Left colon (tissue), 2 donors: ENCODE measurements around the gene MREG. TPM values are rescaled to one million over a fixed set of nuclear protein-coding genes. Genes with fewer than 3 reads are reported as not detected.
"Not testable (repeated sequence)": the region's sequence is repeated elsewhere in the genome, so short reads cannot be mapped to it uniquely, and the experiment has no call there.

Experiments used
- ATAC-seq: fragments of 200-7000 bp; cut with Tn5 transposase; one replicate; pipeline ENCODE4 v1.9.1; 2020; ENCODE audit warnings: mild to moderate bottlenecking, moderate library complexity
- DNase-seq, 2 donors: peaks; one replicate each; pipeline ENCODE4 v3.0.0-alpha.2; 2020
- intact Hi-C, 2 donors: fragments of 100-400 bp; cut with DNase I in 1 of 2; cut with micrococcal nuclease in 1 of 2; formaldehyde crosslinking; loops; one replicate each; pipeline versions ENCODE4 v1.11.2 to v1.14.0; 2022; cut with DNase I, micrococcal nuclease
- total RNA-seq, 2 donors: library from RNA; stranded (reverse); fragmentation: NEBNext Ultra II Directional; extraction: Animal tissue kit (Norgen Biotek cat#: 25700); gene quantifications; one replicate each; pipeline ENCODE4 v1.2.1, GENCODE V29; 2021
- donor health status: DM: no; HTN: no; CAD: no.
- donor health status: DM: yes; HTN: yes; CAD: no.

The MREG gene
- total RNA-seq, 2 donors from 2014 or later, result 8.9 to 12.4 TPM

DNA sequence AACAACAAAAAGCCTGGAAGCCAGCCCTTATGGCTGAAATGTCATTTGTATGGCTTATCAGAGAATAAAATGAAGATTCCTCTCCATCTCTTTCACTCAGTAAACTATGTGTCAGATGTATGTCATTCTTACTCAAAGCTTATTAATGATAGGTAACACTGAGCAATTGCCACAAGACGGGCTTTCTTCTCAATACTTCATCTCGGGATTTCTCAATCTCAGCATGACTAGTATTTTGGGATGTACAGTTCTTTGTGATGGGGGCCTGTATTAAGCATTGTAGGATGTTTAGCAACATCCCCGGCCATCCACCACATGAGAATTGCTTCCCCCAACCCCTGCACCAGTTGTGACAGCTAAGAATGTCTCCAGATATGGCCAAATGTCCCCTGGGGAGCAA lies 80.2 kb downstream of the MREG start:
- DNase-seq (no peak), ATAC-seq (no peak)
- intact Hi-C loops, result no loop called here

DNA sequence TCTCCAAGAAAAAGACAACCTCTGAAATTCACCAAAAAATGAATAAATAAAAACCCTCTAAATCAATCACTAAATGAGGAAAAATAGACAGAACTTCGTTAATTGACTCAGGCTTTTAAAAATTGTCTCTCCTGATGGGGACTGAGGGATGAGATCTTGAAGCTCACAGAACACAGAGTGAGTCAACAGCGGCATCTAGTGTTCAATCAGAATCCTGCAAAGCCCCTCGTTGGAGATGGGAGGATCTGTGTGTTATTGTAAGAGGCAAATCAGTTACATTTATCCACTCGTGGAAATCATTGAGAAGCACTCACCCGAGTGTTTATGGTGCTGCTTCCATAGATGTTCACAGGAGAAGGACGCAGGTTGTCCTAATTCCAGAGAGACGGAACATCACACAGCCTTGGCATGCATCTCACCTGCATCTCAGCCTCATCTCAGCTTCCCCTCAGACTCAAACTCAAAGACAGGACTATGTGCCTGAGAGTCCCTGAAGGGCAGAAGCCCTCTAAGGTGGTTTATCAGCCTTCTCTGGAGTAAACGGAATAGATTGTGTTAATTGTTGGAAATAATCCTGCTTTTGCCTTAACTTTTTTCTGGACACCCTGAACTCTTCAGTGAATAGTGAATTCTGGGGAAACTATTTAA lies 82.0 kb downstream of the MREG start:
- intact Hi-C loops, result no loop called here
- DNase-seq, result peak in 1 of 2 donors; percentile 48
- ATAC-seq, result peak; percentile 67

DNA sequence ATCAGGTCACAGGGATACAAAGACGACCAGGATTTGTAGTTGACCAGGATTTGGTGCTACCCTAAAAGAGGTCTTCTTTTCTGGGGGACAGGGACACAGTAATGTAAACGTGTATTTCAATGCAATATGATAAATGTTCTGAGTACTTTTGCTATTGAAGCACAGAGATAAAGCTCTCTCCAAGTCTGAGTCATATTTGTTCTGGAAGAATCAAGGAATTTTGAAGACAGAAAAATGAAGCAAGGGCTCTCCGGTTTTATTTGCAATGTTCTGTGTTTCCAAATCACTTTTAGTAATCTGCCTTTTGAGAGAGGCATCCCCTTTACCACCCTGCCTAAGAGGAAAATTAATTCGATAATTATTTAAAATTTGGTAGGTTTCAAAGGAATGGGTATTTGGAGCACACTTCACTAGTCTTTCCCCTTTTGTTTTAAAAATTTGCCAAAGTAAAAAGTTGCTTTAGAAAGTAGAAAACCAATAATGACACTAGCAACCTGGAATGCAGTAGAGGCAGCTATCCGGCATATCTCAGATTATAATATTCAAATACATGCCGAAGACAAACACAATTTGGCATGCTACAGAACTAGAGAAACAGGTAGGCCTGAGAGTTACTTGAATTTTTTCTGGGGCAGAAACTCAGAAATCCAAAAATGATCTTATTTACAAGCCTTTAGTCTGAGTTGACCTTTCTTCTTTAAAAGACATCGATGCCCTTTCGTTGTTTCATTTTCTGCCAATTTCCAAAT lies 82.7 kb downstream of the MREG start:
- intact Hi-C loops, result no loop called here
- DNase-seq (no peak), ATAC-seq (no peak)

DNA sequence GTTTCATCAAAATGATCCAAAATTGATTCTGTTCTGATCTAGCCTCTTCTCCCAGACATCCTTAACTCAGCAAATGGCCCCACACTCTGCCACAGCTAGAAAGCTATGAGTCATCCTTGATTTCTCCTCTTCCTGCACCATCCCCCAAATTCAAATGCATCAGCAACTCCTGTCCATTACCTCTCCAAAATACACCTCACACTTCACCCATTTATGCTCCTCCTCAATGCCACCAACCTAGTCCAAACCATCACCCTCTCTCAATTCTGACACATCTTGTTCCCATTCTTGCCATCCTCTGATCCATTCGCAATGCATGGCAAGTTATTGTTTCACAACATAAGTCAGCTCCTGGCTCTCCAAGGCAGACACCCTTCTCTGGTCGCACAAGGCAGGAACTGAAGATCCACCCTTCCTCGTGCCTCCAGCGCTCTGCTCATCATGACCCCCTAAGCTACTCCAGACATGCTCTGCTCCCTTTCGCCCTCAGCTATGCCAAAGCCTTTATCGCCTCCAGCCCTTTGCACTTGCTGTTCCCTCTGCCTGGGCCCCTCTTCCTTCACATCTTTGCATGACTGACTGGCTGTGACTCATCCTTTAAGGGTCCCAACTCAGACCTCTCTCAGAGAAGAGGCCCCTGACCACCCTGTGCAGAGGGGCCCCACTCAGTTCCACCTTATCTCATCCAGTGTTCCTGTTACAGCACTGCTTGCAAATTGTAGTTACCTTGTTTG lies 83.6 kb downstream of the MREG start:
- no peak for DNase-seq
- intact Hi-C loops, result no loop called here
- no peak for ATAC-seq

DNA sequence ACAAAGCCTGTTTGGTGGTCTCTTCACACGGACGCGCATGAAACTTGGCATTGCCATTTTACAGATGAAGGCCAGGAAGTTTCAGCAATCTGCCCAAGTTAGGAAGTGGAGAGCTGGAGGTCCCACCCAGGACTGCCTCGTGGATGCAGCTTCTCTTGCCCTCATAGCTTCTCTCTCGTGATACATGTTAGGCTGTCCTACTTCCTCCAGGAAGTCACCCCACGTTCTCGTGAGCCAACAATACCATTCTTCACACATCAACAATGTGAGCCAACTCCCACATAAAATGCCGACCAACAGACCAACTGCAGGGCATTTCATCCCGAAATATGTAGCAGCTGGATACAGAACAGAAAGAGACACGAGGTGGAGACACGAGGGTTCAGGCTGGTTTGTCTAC lies 85.3 kb downstream of the MREG start:
- intact Hi-C loops, result no loop called here
- DNase-seq, result no peak
- ATAC-seq, result no peak

DNA sequence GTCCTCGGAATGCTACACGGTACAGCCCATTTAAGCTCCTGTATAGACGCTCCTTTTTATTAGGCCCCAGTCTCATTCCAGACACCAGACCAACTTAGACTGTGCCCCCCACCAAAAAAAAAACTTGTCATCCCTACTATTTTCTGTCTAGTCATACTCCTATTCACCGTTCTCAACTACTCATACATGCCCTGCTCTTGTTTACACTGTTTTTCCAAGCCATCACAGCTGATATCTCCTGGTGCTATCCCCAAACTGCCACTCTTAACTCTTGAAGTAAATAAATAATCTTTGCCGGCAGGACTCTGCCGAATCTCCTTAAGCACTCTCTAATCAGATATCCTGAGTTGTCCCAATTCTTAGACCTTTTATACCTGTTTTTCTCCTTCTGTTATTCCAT lies 86.4 kb downstream of the MREG start:
- ATAC-seq, DNase-seq, intact Hi-C loops: not testable (repeated sequence)

DNA sequence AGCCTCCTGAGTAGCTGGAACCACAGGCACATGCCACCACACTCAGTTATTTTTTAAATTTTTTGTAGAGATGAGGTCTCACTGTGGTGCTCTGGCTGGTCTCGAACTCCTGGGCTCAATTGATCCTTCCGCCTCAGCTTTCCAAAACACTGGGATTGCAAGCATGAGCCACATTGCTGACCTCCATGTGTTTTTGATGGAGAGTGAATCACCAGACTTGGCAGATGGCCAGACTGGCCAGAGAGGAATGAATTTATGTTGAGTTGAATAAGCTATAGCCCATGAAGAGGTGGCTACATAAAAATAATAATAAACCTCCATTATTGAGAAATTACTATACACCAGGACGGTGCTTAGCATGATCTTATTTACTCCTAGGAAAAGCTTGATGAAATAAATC lies 91.5 kb downstream of the MREG start:
- no peak for ATAC-seq
- intact Hi-C loops, result no loop called here
- DNase-seq, result peak in 1 of 2 donors; percentile 13

DNA sequence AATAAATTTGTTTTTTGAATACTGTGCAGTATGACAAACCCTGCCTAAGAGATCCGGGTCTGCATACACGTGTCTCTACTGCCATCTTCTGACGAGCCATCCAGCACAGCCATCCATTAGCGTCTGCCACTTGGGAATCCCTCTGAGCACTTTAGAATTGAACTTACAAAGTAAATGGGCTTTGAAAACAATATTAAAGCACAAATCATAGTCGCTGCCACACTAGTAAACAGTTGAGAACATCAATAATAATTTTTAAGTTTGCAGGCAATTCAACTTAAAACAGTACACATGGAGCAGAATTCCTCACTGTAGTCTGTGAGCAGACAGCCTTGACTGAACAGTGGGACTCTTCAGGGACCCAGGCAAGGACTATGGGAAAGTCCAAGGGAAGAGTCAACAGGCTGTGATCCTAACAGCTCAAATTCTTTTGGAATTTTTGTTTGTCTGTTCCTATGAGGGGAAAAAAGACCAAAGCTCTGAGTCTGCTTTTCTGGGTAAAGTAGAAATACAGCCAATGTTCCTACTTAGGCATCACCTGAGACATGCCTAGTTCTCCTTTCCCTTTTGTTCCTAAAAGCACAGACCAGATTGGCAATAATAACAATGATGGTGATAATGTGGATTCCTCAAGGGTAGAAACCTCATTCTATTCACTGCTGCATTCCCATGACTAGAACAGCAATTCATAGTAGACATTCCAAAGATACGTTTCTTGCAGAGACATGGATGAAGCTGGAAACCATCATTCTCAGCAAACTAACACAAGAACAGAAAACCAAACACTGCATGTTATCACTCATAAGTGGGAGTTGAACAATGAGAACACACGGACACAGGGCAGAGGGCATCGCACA lies 92.9 kb downstream of the MREG start:
- DNase-seq, result peak; percentile 47 to 66
- peak; percentile 97 for ATAC-seq
- intact Hi-C loops, result no loop called here

DNA sequence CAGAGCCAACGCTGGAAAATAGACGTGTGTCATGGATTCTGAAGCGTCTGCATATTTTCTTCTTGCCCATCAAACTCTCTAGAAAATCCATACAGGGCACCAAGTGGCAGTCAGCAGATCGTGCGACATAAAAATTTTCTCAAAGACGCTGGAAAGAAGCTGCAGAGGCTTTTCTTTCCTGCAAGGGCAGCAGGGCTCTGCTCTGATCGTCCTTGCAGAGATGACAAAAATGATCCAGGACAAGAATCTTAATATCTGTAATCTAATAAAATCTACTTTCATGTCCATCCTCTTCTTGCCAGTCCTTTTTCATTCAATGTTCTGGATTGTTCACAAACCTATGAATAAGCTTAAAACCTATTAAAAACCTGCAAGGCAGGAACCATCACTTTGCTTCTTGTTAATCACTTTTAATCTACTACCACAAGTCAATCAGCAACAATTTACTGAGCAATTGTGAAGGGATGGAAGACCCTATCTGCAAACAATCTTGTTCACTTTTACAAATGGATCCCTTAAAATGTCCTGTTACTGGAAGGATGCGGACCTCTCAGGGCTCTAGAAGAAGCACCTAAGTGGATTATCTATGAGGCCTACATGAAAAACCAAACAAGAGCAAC lies 93.6 kb downstream of the MREG start:
- intact Hi-C loops, result loop anchor here in 1 of 2 donors (10.0 kb wide), 1 partner anchor 465 kb away; no protein-coding TSS in a partner anchor
- DNase-seq (no peak), ATAC-seq (no peak)

DNA sequence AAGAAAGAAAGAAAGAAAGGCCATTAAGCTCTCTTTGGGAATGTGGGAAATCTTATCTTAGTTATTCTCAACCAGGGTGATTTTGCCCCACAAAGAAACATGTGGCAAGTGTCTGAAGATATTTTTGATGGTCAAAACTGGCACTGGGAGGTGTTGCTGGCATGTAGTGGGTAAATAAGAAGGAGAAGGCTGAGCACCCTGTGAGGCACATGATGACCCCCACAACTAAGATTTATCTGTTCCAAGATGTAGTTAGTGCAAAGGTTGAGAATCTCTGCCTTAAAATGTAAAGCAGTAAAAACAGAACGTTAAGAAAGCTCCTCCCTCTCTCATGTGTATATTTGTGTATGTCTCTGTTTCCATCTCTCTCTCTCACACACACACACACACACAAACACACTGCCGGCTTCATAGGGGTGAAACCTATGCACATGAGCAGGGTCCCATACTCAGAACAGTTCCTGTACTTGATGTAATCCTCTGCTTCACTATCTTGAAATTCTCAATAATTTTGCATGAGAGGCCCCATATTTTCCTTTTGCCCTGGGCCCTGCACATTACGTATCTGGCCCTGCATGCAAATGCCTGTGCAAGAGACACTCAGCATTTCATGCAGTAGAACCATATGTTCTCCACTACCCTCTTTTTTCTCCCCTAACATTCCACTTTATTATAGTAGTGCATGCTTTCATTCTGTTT lies 94.3 kb downstream of the MREG start:
- DNase-seq, result no peak
- peak; percentile 26 for ATAC-seq
- intact Hi-C loops, result loop anchor here in 1 of 2 donors (10.0 kb wide), 1 partner anchor 464 kb away; no protein-coding TSS in a partner anchor

DNA sequence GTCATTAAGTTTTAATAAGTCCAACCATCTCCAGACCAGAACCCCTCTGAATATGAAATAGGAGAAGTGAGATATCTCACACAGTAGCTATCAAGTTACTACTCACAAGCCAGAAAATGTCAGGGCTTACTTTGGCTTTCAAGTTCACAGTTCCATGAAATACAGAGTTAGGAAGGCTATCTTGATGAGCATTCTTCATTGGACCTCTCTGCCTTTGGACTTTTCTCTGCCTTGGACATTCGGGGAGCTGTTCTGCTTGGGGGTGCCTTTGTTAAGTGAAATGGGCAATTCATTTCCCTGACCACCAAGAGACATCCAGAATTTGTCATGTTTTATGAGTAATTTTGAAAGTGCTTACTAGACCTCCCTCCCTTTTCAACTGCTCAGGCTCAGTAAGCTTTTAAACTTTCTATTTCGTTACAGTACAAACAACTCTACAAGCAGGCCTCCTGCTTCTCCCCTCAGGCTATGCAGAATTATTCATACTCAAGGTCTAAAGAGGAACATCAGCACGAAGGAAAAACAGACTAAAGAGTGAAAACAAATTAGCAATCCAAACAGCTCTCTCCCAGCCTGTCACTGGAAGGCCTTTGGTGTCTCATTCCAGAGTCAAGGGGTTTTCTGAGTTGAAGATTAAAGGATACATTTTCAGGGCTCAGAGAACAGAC lies 95.3 kb downstream of the MREG start:
- intact Hi-C loops, result loop anchor here in 1 of 2 donors (10.0 kb wide), 1 partner anchor 463 kb away; no protein-coding TSS in a partner anchor
- DNase-seq (no peak), ATAC-seq (no peak)

DNA sequence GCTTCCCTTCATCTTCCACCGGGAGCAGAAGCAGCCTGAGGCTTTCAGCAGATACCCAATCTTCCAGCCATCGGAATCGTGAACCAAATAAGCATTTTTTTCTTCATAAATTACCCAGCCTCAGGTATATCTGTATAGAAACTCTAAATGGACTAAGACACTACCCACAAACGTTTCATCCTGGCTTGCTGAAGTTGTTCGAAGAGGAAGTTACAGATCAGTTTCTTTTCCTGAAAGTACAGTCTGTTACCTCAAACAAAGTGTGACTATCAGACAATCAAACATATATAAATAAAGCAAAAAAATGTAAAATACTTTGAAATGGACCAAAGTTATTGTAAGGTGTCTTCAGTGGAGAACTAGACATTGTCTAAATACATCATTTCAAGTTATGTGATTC lies 97.9 kb downstream of the MREG start:
- ATAC-seq, result no peak
- intact Hi-C loops, result loop anchor here in 1 of 2 donors (10.0 kb wide), 1 partner anchor 461 kb away; no protein-coding TSS in a partner anchor
- DNase-seq, result no peak

DNA sequence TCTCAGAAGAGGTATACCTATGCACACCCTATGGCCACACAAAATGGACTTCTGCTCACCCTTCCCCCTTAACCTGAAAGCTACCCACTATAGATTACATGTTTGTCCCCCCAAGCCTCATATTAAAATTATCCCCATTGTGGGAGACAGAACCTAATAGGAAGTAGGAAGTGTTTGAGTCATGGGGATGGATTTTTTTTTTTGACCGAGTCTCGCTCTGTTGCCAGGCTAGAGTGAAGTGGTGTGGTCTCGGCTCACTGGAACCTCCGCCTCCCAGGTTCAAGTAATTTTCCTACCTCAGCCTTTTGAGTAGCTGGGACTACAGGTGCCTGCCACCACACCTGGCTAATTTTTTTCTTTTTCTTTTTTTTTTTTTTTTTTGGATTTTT lies 98.6 kb downstream of the MREG start:
- intact Hi-C loops, result loop anchor here in 1 of 2 donors (10.0 kb wide), 1 partner anchor 460 kb away; no protein-coding TSS in a partner anchor
- ATAC-seq (no peak), DNase-seq (no peak)

DNA sequence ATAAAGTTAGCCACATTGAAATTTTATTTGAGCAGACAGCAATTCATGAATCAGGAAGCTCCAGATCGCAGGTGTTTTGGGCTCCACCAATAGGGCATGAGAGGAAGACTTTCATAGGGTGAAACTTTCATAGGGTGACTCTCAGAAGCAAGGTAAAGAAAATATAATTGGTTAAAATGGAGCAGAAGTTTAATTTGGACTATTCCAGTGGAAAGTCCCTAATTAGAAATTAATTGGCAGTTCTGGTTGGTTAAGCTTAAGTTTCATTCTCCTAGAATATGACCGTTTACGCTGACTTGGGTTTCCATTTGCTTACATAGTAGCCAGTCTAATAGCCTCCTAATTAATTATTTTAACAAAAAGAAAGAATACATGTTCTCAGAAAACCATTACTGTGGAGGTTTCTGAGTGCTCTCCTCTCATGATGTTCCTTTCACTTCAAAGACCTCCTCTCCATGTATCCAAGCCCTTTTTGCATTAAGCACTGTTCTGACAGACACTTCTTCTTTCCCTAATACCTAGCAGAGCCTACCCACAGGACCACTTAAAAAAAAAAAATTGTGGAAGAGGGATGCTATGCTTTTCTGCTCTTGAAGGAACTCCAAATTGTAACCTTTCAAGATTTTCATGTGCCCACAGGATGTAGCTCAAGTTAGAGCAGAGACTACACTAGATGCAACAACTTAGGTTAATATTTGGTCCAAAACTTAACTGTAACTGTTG lies 99.1 kb downstream of the MREG start:
- intact Hi-C loops, result loop anchor here in 1 of 2 donors (10.0 kb wide), 1 partner anchor 459 kb away; no protein-coding TSS in a partner anchor
- DNase-seq (no peak), ATAC-seq (no peak)

DNA sequence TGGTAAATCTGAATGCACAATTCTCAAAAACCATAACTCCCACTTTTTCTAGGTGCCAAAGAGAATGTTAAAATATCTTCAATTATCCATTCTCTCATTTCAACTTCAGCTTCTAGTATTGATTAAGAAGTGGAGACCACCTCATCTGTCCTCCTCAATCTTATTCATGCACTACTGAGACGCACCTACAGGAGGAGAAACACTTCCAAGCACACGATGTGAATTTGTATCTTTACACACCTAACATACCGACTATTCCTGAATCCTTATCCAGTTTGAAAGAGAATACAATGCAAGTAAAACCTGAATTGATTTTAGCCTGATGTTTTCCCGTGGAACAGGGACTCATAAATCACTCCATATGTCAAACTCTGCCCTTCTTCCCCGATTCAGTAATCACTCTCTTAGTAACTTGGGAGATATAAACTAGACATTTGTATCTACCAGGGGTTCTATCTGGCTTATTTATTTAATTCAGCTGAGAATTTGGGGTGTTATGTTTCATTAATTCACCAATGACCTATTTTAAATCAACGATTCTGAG lies 101.0 kb downstream of the MREG start:
- no peak for DNase-seq
- intact Hi-C loops, result loop anchor here in 1 of 2 donors (10.0 kb wide), 1 partner anchor 458 kb away; no protein-coding TSS in a partner anchor
- ATAC-seq, result no peak
